Right hindlimb (tissue), 1 donor: ENCODE measurements around the gene VPS35L.
"Not testable (repeated sequence)": the region's sequence is repeated elsewhere in the genome, so short reads cannot be mapped to it uniquely, and the experiment has no call there.

Experiments
- DNase-seq: peaks from one replicate; pipeline ENCODE4 v3.0.0-alpha.2; 2018

The VPS35L gene

GRCh38 chr16:19716728-19717127, 161.2 kb downstream of the VPS35L start:
- not testable (repeated sequence) for DNase-seq

GRCh38 chr16:19717314-19717713, 161.8 kb downstream of the VPS35L start:
- DNase-seq, result no peak

GRCh38 chr16:19717741-19718623, 162.5 kb downstream of the VPS35L start, which contains the start of the genes IQCK and KNOP1:
Gene IQCK (plus strand): TSS chr16:19718271. CDS start chr16:19718307, 36 bp downstream.
Gene KNOP1 (minus strand): TSS chr16:19718227. CDS start chr16:19715035, 3,192 bp downstream.
- DNase-seq, result peak; percentile 94

- DNase-seq, result no peak
These were observed 163.1 kb downstream of the VPS35L start for GRCh38 chr16:19718624-19718965.

- DNase-seq, result no peak
These were observed 166.9 kb downstream of the VPS35L start for GRCh38 chr16:19722269-19722952.

GRCh38 chr16:19722981-19723380, 167.5 kb downstream of the VPS35L start:
- DNase-seq, result no peak

GRCh38 chr16:19728636-19728965, 173.1 kb downstream of the VPS35L start:
- no peak for DNase-seq

- DNase-seq, result no peak
These were observed 178.0 kb downstream of the VPS35L start for GRCh38 chr16:19733551-19733950.

- no peak for DNase-seq
These were observed 179.8 kb downstream of the VPS35L start for GRCh38 chr16:19735074-19735867.

- DNase-seq, result no peak
These were observed 182.0 kb downstream of the VPS35L start for GRCh38 chr16:19737306-19738038.

GRCh38 chr16:19741354-19741753, 185.9 kb downstream of the VPS35L start:
- no peak for DNase-seq

GRCh38 chr16:19743816-19744159, 188.3 kb downstream of the VPS35L start:
- DNase-seq, result no peak

GRCh38 chr16:19744670-19745069, 189.2 kb downstream of the VPS35L start:
- DNase-seq, result no peak

- DNase-seq, result no peak
These were observed 189.9 kb downstream of the VPS35L start for GRCh38 chr16:19745286-19746010.

GRCh38 chr16:19746561-19746960, 191.1 kb downstream of the VPS35L start:
- DNase-seq, result peak; percentile 31

GRCh38 chr16:19748389-19749168, 193.1 kb downstream of the VPS35L start:
- no peak for DNase-seq

- no peak for DNase-seq
These were observed 194.1 kb downstream of the VPS35L start for GRCh38 chr16:19749571-19750080.
